Measurements from ENCODE around the gene LAIR2.

DNA sequence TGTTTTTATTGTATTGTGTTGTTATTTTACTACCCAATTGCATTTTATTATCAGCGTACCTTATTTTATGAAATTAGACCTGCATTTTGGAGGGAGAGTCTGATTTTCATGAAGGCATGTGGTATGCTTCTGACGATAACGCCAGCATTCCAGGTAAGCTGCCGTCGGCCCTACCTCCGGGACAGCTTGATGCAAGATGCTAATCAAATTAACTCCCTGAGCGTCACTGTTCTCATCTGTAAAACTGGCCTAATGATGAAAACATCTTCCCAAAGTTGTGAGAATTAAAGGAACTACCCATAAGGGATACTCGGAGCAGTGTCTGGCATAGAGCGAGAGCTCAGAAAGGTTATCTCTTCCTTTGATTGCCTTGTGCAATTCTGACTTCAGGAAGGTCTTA, 12.9 kb upstream of the LAIR2 start:
- TF ChIP-seq, protein P1, sequence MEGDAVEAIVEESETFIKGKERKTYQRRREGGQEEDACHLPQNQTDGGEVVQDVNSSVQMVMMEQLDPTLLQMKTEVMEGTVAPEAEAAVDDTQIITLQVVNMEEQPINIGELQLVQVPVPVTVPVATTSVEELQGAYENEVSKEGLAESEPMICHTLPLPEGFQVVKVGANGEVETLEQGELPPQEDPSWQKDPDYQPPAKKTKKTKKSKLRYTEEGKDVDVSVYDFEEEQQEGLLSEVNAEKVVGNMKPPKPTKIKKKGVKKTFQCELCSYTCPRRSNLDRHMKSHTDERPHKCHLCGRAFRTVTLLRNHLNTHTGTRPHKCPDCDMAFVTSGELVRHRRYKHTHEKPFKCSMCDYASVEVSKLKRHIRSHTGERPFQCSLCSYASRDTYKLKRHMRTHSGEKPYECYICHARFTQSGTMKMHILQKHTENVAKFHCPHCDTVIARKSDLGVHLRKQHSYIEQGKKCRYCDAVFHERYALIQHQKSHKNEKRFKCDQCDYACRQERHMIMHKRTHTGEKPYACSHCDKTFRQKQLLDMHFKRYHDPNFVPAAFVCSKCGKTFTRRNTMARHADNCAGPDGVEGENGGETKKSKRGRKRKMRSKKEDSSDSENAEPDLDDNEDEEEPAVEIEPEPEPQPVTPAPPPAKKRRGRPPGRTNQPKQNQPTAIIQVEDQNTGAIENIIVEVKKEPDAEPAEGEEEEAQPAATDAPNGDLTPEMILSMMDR (IDR thresholded peaks at IDR 0.05): no peak
- TF ChIP-seq POLR2AphosphoS5 (IDR thresholded peaks at IDR 0.05): no peak
- no peak for TF ChIP-seq POLR2A (IDR thresholded peaks at IDR 0.05)

Data from gastroesophageal sphincter (tissue), 3 donors.